ENCODE results near the gene TSPAN31. TPM values are rescaled to one million over a fixed set of nuclear protein-coding genes. Genes with fewer than 3 reads are reported as not detected.

The TSPAN31 gene
- total RNA-seq, 4 donors from 2014 or later, result 29.8 to 54.7 (median 36.8) TPM

DNA sequence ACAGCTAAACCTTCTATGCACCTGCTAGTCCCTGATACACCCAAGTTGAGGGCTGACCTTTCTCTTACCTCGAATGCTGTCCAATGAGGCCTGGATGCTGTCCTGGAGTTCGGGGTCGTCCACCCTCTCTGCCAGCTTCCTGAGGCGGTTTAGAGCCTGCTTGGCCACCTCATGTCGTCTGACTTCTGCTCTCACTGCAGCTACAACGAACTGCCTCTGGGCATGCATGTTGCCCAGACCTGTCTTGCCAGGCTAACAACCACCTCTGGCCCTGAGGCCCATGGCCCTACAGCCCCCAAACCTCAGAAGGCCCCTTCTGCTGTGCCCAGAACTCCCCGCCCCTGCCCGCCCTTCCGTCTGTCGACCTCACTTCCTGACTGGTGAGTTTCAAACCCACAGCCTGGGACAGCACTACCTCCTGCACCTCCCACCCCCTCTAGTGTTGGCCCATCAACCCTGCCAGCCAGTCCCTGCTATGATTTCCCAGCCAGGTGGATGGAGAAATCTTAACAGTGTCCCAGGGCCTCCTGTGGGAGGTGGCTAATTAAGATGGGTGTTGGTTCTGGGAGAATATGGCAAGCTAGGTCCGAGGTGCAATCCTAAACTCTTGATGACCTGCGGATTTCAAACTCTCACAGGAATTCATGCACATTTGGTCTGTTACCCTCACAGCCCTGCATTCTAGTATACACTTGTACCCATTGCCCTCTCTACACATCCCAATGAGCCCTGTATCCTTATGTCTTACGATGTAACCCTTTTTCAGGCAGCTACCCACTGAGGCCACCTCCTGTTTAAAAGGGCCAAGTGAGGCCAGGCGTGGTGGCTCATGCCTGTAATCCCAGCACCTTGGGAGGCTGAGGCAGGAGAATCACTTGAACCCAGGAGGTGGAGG, 2.7 kb upstream of the TSPAN31 start:
- Histone ChIP-seq H3K9me3 (no peaks in the 10 kb centered on the region), H3K4me1 (peaks cover 45% of the 10 kb centered on the region), H3K4me3 (peak overlapping the region; percentile 28), H3K27me3 (peaks cover 36% of the 10 kb centered on the region), H3K36me3 (peaks cover 7% of the 10 kb centered on the region), H3K27ac (no peak overlapping the region)
- peak in 1 of 2 donors; percentile 60 for DNase-seq (ENCODE audit: low spot score in 2 of 2)
- TF ChIP-seq POLR2AphosphoS5 (IDR thresholded peaks at IDR 0.05) (no peak), POLR2A (IDR thresholded peaks at IDR 0.05) (no peak), EP300 (IDR thresholded peaks at IDR 0.05) (no peak)
- TF ChIP-seq, protein P1, sequence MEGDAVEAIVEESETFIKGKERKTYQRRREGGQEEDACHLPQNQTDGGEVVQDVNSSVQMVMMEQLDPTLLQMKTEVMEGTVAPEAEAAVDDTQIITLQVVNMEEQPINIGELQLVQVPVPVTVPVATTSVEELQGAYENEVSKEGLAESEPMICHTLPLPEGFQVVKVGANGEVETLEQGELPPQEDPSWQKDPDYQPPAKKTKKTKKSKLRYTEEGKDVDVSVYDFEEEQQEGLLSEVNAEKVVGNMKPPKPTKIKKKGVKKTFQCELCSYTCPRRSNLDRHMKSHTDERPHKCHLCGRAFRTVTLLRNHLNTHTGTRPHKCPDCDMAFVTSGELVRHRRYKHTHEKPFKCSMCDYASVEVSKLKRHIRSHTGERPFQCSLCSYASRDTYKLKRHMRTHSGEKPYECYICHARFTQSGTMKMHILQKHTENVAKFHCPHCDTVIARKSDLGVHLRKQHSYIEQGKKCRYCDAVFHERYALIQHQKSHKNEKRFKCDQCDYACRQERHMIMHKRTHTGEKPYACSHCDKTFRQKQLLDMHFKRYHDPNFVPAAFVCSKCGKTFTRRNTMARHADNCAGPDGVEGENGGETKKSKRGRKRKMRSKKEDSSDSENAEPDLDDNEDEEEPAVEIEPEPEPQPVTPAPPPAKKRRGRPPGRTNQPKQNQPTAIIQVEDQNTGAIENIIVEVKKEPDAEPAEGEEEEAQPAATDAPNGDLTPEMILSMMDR (IDR thresholded peaks at IDR 0.05), result no peak
- WGBS, result 48% methylated on average over 14 of the region's 14 CpGs

DNA sequence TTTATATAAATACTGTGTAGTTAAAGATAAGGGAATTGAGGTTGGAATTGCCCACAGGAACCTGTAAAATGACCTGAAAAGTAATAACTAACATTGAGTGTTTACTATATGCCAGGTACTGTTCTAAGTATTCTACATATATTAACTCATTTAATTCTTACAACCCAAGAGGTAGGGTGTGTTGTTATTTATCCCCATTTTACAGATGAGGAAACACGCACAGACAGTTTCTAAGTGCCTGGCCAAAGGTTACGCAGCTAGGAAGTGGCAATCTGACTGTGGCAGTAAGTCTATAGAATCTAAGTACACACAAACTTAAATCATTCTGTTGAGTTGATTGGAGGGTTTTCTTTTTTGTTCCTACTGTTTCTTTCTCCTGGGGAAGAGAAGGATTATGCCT, 1.1 kb upstream of the TSPAN31 start:
- 86% methylated on average over 2 of the region's 2 CpGs for WGBS
- peak overlapping the region; percentile 97 for H3K27ac ChIP-seq
- peaks cover 28% of the 10 kb centered on the region for H3K4me1 ChIP-seq
- H3K4me3 ChIP-seq, result peak overlapping the region; percentile 85
- TF ChIP-seq, protein P1 (IDR thresholded peaks at IDR 0.05), result no peak
- TF ChIP-seq POLR2A (IDR thresholded peaks at IDR 0.05) (no peak), EP300 (IDR thresholded peaks at IDR 0.05) (no peak)
- peaks cover 20% of the 10 kb centered on the region for H3K27me3 ChIP-seq
- no peaks in the 10 kb centered on the region for H3K9me3 ChIP-seq
- DNase-seq (ENCODE audit: low spot score in 2 of 2), result no peak
- peaks cover 24% of the 10 kb centered on the region for H3K36me3 ChIP-seq

DNA sequence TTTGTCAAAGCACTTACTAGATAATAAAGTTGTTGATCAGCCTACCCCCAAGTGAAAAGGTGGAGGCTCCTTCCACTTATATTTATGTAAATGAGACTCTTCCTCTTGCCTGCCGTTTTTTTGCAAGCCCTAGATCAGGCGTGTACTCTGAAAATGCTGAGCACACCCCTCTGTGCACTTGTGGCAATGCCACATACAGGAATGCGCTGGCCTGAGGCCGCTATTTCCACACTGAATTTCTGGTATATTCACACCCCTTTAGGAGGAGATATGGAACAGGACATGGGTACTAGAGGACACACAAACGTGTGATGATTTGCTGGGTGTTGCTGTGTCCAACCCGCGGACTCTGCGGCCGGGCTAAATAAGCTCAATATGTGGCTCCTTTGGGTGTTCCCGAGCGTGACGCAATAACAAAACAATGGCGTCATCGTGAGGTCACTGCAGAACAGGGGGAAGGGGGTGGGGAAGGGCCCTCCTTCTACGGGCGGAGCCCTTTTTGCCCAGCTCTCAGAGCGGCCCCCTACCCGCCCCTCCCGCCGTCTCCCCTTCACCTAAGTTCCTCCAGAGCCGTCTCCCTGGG, 554 bp upstream of the TSPAN31 start:
- Histone ChIP-seq H3K27ac (peak overlapping the region; percentile 97), H3K9me3 (no peaks in the 10 kb centered on the region), H3K36me3 (peaks cover 29% of the 10 kb centered on the region), H3K4me1 (peaks cover 24% of the 10 kb centered on the region), H3K4me3 (peak overlapping the region; percentile 85), H3K27me3 (peaks cover 15% of the 10 kb centered on the region)
- 6% methylated on average over 10 of the region's 21 CpGs for WGBS
- peak; percentile 92 to 94 for DNase-seq (ENCODE audit: low spot score in 2 of 2)
- TF ChIP-seq EP300 (IDR thresholded peaks at IDR 0.05) (no peak), POLR2AphosphoS5 (IDR thresholded peaks at IDR 0.05) (peak in 1 of 3 donors; percentile 22)

DNA sequence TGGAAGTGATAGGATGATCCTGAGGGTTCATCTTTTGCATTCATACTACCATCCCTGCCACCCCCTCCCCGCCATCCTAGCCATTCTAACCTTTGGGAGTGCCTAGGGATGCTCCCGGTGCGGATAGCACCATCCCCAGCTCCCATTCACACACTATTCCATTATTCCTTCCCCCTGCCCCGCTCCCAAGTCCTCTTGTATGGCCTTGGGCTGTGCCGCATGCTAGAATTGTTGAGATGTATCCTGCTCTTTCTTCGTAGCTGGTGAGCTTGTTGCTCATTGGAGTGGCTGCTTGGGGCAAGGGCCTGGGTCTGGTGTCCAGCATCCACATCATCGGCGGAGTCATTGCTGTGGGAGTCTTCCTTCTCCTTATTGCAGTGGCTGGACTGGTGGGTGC, 644 bp downstream of the TSPAN31 start:
- 35% methylated on average over 8 of the region's 8 CpGs for WGBS

DNA sequence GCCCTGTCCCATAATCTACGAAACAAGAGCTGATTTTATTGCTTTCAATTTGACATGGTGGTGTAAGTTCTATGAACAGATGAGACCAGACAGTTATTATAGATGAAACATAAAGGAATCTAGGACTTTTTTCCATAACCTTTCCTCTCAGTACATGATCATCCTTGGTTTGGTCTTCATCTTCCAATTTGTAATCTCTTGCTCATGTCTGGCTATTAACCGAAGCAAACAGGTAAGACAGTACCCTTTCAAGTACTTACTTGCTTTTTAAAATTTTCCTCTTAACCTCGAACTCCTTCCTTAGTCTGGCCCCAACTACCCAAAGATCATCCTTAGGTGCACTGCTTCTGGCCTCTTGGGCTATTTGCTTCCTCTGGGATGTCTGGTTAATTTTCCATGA, 1.2 kb downstream of the TSPAN31 start:
- Histone ChIP-seq H3K4me1 (peaks cover 26% of the 10 kb centered on the region), H3K4me3 (peak overlapping the region; percentile 85), H3K9me3 (no peaks in the 10 kb centered on the region), H3K27me3 (peaks cover 3% of the 10 kb centered on the region), H3K27ac (no peak overlapping the region), H3K36me3 (peaks cover 33% of the 10 kb centered on the region)
- no peak for TF ChIP-seq EP300 (IDR thresholded peaks at IDR 0.05)
- TF ChIP-seq POLR2AphosphoS5 (IDR thresholded peaks at IDR 0.05), result no peak
- TF ChIP-seq, protein P1 (IDR thresholded peaks at IDR 0.05), result no peak
- TF ChIP-seq POLR2A (IDR thresholded peaks at IDR 0.05), result no peak
- WGBS, result 73% methylated on average over 3 of the region's 3 CpGs
- no peak for DNase-seq (ENCODE audit: low spot score in 2 of 2)

More for the DNA sequence above, 644 bp downstream of the TSPAN31 start:
- Histone ChIP-seq H3K27ac (peak overlapping the region; percentile 97), H3K27me3 (peaks cover 3% of the 10 kb centered on the region), H3K4me1 (peaks cover 24% of the 10 kb centered on the region), H3K4me3 (peak overlapping the region; percentile 85), H3K36me3 (peaks cover 32% of the 10 kb centered on the region), H3K9me3 (no peaks in the 10 kb centered on the region)
- no peak for DNase-seq (ENCODE audit: low spot score in 2 of 2)
- no peak for TF ChIP-seq POLR2AphosphoS5 (IDR thresholded peaks at IDR 0.05)
- no peak for TF ChIP-seq EP300 (IDR thresholded peaks at IDR 0.05)
- TF ChIP-seq, protein P1 (IDR thresholded peaks at IDR 0.05), result no peak
- TF ChIP-seq POLR2A (IDR thresholded peaks at IDR 0.05), result no peak

Measured in suprapubic skin (tissue), 4 donors.